Subcutaneous adipose tissue (tissue), 4 donors: ENCODE data around the gene ATP11B. TPM values are rescaled to one million over a fixed set of nuclear protein-coding genes. Genes with fewer than 3 reads are reported as not detected.

ENCODE experiments used
- CTCF ChIP-seq: fragments of 450-650 bp; IDR thresholded peaks from one replicate; pipeline ENCODE4 v1.5.1; 2016; ENCODE audit warnings: low read depth, mild to moderate bottlenecking, control low read depth, antibody characterized with exemption, moderate library complexity
- total RNA-seq, 4 donors: library from RNA; depleted of rRNA; stranded (reverse); fragments of >200 nt; gene quantifications; one replicate each; pipeline ENCODE4 v1.1.0, GENCODE V29; 2016

Gene ATP11B
- total RNA-seq, 4 donors from 2014 or later: 77.9 to 100 (median 89.3) TPM

GRCh38 chr3:182818296-182818978 lies 25.1 kb downstream of the ATP11B start:
- no peak for TF ChIP-seq CTCF

GRCh38 chr3:182821221-182821981 lies 28.1 kb downstream of the ATP11B start:
- no peak for TF ChIP-seq CTCF

GRCh38 chr3:182824957-182825356 lies 31.7 kb downstream of the ATP11B start:
- no peak for TF ChIP-seq CTCF

- no peak for TF ChIP-seq CTCF
Observed at GRCh38 chr3:182829761-182830405, 36.6 kb downstream of the ATP11B start.

- TF ChIP-seq CTCF: no peak
Observed at GRCh38 chr3:182837855-182838454, 44.7 kb downstream of the ATP11B start.

GRCh38 chr3:182843478-182843877 lies 50.2 kb downstream of the ATP11B start:
- no peak for TF ChIP-seq CTCF

GRCh38 chr3:182848906-182849305 lies 55.6 kb downstream of the ATP11B start:
- TF ChIP-seq CTCF: no peak
